D721Med (cell line): ENCODE results near the gene ZNF778.

ENCODE experiments used
- DNase-seq: peaks from one replicate; pipeline ENCODE4 v3.0.0; 2011; ENCODE audit warnings: low spot score; ENCODE audit not compliant: insufficient read length
- FAIRE-seq: peaks from 2 replicates; lab custom pipeline; 2011; peaks lifted over from hg19 to GRCh38; lab: Jason Lieb, UNC
- CTCF ChIP-seq: IDR thresholded peaks from 2 replicates; pipeline ENCODE4 v1.5.1; 2012; ENCODE audit warnings: mild to moderate bottlenecking, control low read depth; ENCODE audit not compliant: insufficient read depth; ENCODE audit errors: missing control alignments

The ZNF778 gene

GRCh38 chr16:89202422-89203215 is 14.9 kb upstream of the ZNF778 start:
- DNase-seq, result no peak
- FAIRE-seq, result no peak
- TF ChIP-seq CTCF, result no peak

- TF ChIP-seq CTCF, result no peak
- FAIRE-seq (no peak), DNase-seq (no peak)
These were observed 9.5 kb upstream of the ZNF778 start for GRCh38 chr16:89207993-89208392.

GRCh38 chr16:89209522-89210044 is 7.9 kb upstream of the ZNF778 start:
- FAIRE-seq, result no peak
- no peak for DNase-seq
- TF ChIP-seq CTCF, result no peak

- no peak for TF ChIP-seq CTCF
- DNase-seq, result no peak
- no peak for FAIRE-seq
These were observed 7.2 kb upstream of the ZNF778 start for GRCh38 chr16:89210165-89210903.

GRCh38 chr16:89210904-89211515 is 6.5 kb upstream of the ZNF778 start:
- no peak for TF ChIP-seq CTCF
- FAIRE-seq (no peak), DNase-seq (no peak)

- peak; percentile 91 for TF ChIP-seq CTCF
- FAIRE-seq (no peak), DNase-seq (no peak)
These were observed 977 bp upstream of the ZNF778 start for GRCh38 chr16:89216315-89217137.
